GM19463 (cell line): ENCODE measurements around the gene TRIM17.

Source experiments
- ATAC-seq: cut with Tn5 transposase; IDR thresholded peaks from one replicate; pipeline ENCODE4 v1.9.1; 2021; ENCODE audit warnings: mild to moderate bottlenecking, moderate library complexity; ENCODE audit not compliant: unreplicated experiment

The TRIM17 gene

DNA sequence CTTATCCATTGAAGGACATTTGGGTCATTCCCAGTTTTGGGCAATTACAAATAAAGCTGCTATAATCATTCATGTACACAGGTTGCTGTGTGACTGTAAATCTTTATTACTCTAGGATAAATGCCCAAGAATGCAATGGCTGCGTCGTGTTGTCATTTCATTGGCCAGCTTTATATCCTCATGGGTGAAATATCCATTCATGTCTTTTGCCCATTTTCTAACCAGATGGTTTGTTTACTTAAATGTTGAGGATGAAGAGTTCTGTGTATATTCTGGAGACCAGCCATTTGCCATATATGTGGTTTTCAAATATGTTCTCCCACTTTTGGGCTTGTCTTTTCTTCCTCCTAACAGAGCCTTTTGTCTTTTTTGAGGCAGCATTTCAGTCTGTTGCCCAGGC, 35.3 kb downstream of the TRIM17 start:
- no peak for ATAC-seq

DNA sequence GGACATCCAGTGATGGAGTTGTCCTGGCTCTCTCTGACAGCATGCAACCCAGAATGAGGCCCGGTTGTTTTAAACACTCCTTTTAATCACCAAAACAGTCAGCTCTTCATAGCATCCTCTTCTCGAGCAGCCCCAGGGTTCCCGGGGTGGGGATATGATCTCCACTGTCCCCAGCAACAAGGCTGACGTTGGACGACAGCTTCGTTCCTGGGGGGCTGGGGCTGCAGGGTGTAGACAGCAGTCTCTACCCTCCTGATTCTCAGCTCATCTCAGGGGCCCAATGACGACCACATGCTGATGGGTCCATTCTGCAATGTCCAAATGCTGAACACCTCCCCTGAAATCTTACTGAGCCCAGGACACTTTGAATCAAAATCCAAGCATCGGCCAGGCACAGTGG, 37.0 kb downstream of the TRIM17 start:
- no peak for ATAC-seq

DNA sequence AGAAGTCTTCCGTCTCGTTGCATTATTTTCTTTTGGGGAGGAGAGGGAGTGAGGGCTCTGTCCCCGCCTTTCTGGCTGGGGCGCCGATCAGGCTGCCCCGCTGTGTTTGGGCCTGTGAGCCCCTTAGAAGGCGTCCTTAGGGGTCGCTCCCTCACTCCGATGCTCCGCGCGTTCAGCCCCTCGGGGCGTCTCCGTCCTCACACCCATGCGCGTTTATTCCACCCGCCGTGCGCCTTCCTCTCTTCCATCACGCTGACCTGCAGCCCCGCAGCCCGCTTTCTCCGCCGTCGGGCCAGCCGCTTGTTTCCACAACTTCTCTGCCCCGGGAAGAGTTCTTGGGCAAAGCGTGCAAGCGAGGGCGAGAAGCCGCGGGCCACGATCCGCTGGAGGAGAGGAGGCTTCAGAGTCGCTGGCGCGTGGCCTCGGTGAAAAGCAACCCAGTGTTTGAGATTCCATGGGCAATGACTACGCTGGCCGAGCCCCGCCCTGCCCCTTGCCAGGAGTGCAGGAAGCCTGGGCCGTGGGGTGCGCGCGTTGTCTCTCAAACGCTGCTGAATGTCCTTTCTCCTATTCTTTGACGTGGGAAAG, 37.7 kb downstream of the TRIM17 start:
- no peak for ATAC-seq

- no peak for ATAC-seq
Measured at GRCh38 chr1:228378090-228378872, 38.4 kb downstream of the TRIM17 start.

DNA sequence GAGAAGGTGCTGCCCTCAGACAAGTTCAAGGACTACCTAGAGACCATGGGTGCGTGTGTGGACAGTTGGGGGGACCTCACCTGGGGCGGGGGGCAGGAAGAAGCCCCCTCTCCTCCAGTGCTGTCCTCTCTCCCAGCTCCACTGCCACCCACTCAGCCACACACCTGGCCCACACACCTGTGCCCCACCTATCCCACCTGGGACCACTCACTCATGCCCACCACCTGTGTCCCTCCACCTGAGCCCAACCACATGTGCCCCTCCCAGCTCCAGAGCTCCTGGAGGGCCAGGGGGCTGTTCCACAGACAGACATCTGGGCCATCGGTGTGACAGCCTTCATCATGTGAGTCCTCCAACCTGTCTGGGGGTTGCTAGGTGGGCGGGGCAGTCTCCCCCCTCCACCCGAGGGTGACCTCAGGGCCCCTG, 39.0 kb downstream of the TRIM17 start:
- no peak for ATAC-seq

DNA sequence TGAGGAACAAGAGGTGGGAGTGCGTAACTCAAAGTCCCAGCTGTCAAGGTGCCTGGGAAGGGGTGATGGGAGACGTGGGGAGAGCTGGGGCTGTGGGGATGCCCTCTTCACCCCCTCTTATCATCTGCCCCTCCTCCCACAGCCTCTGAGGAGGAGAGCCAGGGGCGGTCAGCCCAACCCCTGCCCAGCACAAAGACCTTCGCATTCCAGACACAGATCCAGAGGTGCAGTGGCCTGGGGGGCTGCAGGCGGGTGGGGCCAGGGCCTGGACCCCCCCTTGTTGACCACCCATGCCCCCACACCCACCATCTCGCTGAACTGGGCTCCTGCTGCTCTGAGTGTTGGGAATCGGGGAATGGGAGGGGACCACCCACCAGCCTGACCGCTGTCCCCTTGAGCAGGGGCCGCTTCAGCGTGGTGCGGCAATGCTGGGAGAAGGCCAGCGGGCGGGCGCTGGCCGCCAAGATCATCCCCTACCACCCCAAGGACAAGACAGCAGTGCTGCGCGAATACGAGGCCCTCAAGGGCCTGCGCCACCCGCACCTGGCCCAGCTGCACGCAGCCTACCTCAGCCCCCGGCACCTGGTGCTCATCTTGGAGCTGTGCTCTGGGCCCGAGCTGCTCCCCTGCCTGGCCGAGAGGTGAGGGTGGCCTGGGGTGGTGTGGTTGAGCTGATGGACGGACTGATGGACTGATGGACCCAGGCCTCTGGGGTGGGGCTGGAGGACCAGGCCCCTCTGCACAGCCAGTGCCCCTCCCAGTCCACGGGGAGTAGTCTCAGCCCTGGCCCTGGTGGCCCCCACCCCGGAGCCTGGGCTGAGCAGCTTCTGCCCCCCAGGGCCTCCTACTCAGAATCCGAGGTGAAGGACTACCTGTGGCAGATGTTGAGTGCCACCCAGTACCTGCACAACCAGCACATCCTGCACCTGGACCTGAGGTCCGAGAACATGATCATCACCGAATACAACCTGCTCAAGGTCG, 39.7 kb downstream of the TRIM17 start:
- no peak for ATAC-seq

DNA sequence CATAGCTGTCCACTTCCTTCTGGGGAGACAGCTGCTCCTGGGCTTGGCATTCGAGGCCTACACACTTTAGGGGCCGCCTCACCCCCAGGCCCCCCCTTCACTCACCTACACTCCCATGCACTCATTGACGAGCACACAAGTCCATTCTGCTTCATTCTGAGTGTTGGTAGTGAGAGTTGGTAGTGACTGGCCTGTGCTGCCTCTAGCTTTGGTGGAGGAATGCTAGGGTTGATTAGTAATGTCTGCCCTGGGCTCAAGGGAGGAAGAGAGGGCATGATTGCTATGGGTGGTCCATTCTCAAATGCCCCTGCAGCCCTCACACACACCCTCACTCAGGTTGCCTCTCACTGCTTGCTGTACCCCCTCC, 40.4 kb downstream of the TRIM17 start:
- ATAC-seq = no peak

DNA sequence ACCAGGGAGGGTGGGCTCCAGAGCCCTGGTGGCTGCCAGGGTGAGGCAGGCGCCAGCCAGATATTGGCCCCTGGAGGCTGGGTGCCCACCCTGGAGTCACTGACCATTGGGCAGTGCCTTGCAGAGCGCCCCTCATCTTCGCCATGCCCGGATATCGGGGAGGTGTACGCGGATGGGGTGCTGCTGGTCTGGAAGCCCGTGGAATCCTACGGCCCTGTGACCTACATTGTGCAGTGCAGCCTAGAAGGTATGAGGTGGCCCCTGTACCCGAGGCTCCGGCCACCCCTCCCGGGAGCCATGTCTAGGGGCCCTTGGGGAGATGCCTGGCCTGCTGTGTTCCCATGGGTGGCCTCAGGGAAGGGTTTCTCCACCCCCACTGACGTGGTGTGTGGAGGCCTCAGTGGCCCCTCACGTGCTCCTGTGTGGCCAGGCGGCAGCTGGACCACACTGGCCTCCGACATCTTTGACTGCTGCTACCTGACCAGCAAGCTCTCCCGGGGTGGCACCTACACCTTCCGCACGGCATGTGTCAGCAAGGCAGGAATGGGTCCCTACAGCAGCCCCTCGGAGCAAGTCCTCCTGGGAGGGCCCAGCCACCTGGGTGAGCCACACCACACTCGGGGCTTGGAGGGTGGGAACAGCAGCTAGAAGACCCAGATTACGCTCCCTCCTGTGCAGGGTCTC, 40.9 kb downstream of the TRIM17 start:
- no peak for ATAC-seq

- ATAC-seq = no peak
Measured at GRCh38 chr1:228374711-228375577, 41.7 kb downstream of the TRIM17 start.

- no peak for ATAC-seq
Measured at GRCh38 chr1:228373681-228374571, 42.7 kb downstream of the TRIM17 start.

DNA sequence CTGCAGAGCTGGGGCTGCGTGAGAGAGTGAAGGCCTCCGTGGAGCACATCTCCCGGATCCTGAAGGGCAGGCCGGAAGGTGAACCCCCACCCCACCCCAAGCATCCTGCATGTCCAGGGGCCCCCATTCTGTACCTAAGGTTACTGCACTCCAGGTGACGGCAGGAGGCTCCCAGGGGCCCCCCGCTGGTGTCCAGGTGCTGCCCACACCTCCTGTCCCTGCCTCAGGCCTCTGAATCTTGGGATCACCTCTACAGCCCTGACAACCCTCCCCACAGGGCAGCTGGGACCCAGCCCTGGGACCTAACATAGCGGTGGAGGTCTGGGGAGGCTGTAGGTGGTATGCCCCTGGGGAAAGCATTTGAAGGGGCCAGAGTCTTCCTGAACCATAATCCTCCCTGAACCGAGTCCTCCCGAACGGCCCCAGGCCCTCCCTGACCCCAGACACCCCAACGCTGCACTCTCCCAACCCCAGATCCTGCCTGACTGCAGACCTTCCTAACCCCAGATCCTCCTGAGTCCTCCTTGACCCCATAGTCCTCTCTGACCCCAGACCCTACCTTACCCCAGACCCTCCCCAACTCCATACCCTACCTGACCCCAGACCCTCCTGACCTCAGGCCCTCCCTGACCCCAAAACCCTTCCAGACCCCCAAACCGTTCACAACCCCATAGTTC, 43.5 kb downstream of the TRIM17 start:
- ATAC-seq = no peak

DNA sequence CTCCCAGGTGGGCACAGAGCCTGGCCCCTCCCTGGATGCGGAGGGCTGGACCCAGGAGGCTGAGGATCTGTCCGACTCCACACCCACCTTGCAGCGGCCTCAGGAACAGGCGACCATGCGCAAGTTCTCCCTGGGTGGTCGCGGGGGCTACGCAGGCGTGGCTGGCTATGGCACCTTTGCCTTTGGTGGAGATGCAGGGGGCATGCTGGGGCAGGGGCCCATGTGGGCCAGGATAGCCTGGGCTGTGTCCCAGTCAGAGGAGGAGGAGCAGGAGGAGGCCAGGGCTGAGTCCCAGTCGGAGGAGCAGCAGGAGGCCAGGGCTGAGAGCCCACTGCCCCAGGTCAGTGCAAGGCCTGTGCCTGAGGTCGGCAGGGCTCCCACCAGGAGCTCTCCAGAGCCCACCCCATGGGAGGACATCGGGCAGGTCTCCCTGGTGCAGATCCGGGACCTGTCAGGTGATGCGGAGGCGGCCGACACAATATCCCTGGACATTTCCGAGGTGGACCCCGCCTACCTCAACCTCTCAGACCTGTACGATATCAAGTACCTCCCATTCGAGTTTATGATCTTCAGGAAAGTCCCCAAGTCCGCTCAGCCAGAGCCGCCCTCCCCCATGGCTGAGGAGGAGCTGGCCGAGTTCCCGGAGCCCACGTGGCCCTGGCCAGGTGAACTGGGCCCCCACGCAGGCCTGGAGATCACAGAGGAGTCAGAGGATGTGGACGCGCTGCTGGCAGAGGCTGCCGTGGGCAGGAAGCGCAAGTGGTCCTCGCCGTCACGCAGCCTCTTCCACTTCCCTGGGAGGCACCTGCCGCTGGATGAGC, 44.3 kb downstream of the TRIM17 start:
- ATAC-seq = no peak

GRCh38 chr1:228371741-228372182, 44.9 kb downstream of the TRIM17 start:
- ATAC-seq = no peak

- ATAC-seq = no peak
Measured at GRCh38 chr1:228370941-228371740, 45.5 kb downstream of the TRIM17 start.

GRCh38 chr1:228370439-228370940, 46.2 kb downstream of the TRIM17 start:
- no peak for ATAC-seq

DNA sequence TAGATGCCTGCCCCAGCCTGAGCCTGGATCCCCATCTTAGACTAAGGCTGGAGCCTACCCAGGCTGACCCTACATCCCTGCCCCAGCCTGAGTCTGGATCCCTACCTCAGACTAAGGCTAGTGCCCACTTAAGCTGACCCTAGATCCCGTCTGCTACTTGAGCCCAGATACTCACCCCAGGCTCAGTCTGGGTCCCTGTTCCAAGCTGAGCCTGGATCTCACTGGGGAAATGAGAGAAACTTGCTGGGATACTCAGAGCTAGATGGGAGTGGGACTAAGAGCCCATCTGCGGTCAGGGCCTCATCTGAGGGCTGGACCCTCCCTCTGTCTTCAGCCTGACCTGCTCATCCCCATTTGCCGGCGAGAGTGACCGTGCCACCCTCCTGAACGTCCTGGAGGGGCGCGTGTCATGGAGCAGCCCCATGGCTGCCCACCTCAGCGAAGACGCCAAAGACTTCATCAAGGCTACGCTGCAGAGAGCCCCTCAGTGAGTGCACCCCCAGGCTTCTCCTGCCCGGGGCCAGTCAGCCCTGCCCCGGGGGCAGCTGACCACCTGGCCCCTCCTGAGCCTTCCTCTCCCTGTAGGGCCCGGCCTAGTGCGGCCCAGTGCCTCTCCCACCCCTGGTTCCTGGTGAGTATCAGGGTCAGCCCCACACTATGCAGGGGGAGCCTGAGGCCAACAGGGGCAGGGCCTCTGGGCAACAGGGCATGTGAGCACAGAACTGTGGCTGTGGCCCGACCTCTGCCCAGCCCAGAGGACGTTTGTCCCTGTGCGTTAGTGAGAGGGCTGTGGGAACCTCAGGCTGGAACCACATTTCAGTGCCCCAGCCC, 46.8 kb downstream of the TRIM17 start:
- no peak for ATAC-seq
